Neuronal stem cell (in vitro differentiated cells): ENCODE data around the gene LIMA1.
"Not testable (repeated sequence)": the region's sequence is repeated elsewhere in the genome, so short reads cannot be mapped to it uniquely, and the experiment has no call there.

Experiments
- DNase-seq: peaks from one replicate; pipeline ENCODE4 v3.0.0-alpha.2; 2013; ENCODE audit warnings: low spot score
- H2AFZ ChIP-seq: one replicate; pipeline ENCODE4 v1.6.1; 2013; ENCODE audit warnings: mild to moderate bottlenecking, low read length, inconsistent platforms
- H2AK5ac ChIP-seq: 2 replicates; pipeline ENCODE4 v1.6.1; 2013; ENCODE audit warnings: low read depth, mild to moderate bottlenecking, inconsistent platforms, low read length, moderate library complexity, mixed read lengths
- H2BK120ac ChIP-seq: 2 replicates; pipeline ENCODE4 v1.6.1; 2013; ENCODE audit warnings: low read depth, mild to moderate bottlenecking, inconsistent platforms, low read length, moderate library complexity, mixed read lengths
- H2BK12ac ChIP-seq: one replicate; pipeline ENCODE4 v1.6.1; 2013; ENCODE audit warnings: low read length, inconsistent platforms
- H2BK15ac ChIP-seq: 2 replicates; pipeline ENCODE4 v1.6.1; 2013; ENCODE audit warnings: mild to moderate bottlenecking, low read length, inconsistent platforms, mixed read lengths
- H2BK5ac ChIP-seq: one replicate; pipeline ENCODE4 v1.6.1; 2013; ENCODE audit warnings: inconsistent platforms, mild to moderate bottlenecking, low read length, moderate library complexity
- H3K14ac ChIP-seq: one replicate; pipeline ENCODE4 v1.6.1; 2013; ENCODE audit warnings: low read length, inconsistent platforms
- H3K18ac ChIP-seq: 2 replicates; pipeline ENCODE4 v1.6.1; 2013; ENCODE audit warnings: low read length, inconsistent platforms
- H3K23ac ChIP-seq: 2 replicates; pipeline ENCODE4 v1.6.1; 2013; ENCODE audit warnings: low read depth, mild to moderate bottlenecking, mixed read lengths, low read length, inconsistent platforms; ENCODE audit not compliant: poor library complexity
- H3K27ac ChIP-seq: replicated peaks from 3 replicates; pipeline ENCODE4 v1.5.1; 2013; ENCODE audit warnings: low read length, inconsistent platforms
- H3K27me3 ChIP-seq, 3 experiments: 2 replicates each; pipeline ENCODE4 v1.6.1; 2013; ENCODE audit warnings: low read length in 3 of 3, mild to moderate bottlenecking in 2 of 3, inconsistent platforms in 1 of 3, low read depth in 1 of 3, mixed read lengths in 1 of 3, moderate library complexity in 1 of 3; ENCODE audit not compliant: control insufficient read depth in 3 of 3, insufficient read depth in 3 of 3
- H3K36me3 ChIP-seq, 2 donors: replicated peaks in 1 of 2; 2 replicates each; pipeline ENCODE4 v1.6.1; 2013; ENCODE audit warnings: low read length in 2 of 2; ENCODE audit not compliant: control insufficient read depth in 2 of 2, insufficient read depth in 2 of 2
- H3K4ac ChIP-seq: 2 replicates; pipeline ENCODE4 v1.6.1; 2013; ENCODE audit warnings: inconsistent platforms, mild to moderate bottlenecking, low read length, moderate library complexity
- H3K4me1 ChIP-seq, 2 donors: 1 replicate in 1 of 2; 2 replicates in 1 of 2; pipeline ENCODE4 v1.6.1; 2013; ENCODE audit warnings: low read length in 2 of 2, low read depth in 1 of 2; ENCODE audit not compliant: control insufficient read depth in 2 of 2, insufficient read depth in 1 of 2
- H3K4me2 ChIP-seq: one replicate; pipeline ENCODE4 v1.6.1; 2013; ENCODE audit warnings: mild to moderate bottlenecking, low read length, inconsistent platforms; ENCODE audit not compliant: insufficient read depth, poor library complexity, severe bottlenecking
- H3K4me3 ChIP-seq, 2 donors: 2 replicates each; pipeline ENCODE4 v1.5.1; 2013; ENCODE audit warnings: low read length in 2 of 2, mild to moderate bottlenecking in 2 of 2, inconsistent platforms in 1 of 2, moderate library complexity in 1 of 2
- H3K79me1 ChIP-seq: one replicate; pipeline ENCODE4 v1.6.1; 2013; ENCODE audit warnings: low read depth, mild to moderate bottlenecking, inconsistent platforms, low read length, moderate library complexity
- H3K9ac ChIP-seq: one replicate; pipeline ENCODE4 v1.6.1; 2013; ENCODE audit warnings: mild to moderate bottlenecking, low read depth, low read length, inconsistent platforms; ENCODE audit not compliant: poor library complexity
- H3K9me3 ChIP-seq, 2 donors: replicated peaks in 1 of 2; 2 replicates each; pipeline versions ENCODE3 to v1.6.1; 2013; ENCODE audit warnings: low read length in 2 of 2, mild to moderate bottlenecking in 2 of 2, inconsistent platforms in 1 of 2, low read depth in 1 of 2, mixed read lengths in 1 of 2, moderate library complexity in 1 of 2; ENCODE audit not compliant: control insufficient read depth in 2 of 2, insufficient read depth in 1 of 2
- H4K8ac ChIP-seq: one replicate; pipeline ENCODE4 v1.6.1; 2013; ENCODE audit warnings: low read depth, mild to moderate bottlenecking, inconsistent platforms, low read length, moderate library complexity
- H4K91ac ChIP-seq: one replicate; pipeline ENCODE4 v1.6.1; 2013; ENCODE audit warnings: low read length, low read depth, mild to moderate bottlenecking, inconsistent platforms; ENCODE audit not compliant: poor library complexity
- WGBS, 2 donors: extraction: QIAGEN DNeasy Blood & Tissue Kit; methylation state at CpG; one replicate each; pipeline ENCODE4 v1.1.7; 2013; ENCODE audit warnings: missing lambda C conversion rate in 2 of 2, mixed read lengths in 1 of 2; ENCODE audit not compliant: insufficient read length in 2 of 2, insufficient replicate concordance in 1 of 2; ENCODE audit errors: extremely low coverage in 2 of 2; 5-methylcytosine and 5-hydroxymethylcytosine counted together

LIMA1 gene

DNA sequence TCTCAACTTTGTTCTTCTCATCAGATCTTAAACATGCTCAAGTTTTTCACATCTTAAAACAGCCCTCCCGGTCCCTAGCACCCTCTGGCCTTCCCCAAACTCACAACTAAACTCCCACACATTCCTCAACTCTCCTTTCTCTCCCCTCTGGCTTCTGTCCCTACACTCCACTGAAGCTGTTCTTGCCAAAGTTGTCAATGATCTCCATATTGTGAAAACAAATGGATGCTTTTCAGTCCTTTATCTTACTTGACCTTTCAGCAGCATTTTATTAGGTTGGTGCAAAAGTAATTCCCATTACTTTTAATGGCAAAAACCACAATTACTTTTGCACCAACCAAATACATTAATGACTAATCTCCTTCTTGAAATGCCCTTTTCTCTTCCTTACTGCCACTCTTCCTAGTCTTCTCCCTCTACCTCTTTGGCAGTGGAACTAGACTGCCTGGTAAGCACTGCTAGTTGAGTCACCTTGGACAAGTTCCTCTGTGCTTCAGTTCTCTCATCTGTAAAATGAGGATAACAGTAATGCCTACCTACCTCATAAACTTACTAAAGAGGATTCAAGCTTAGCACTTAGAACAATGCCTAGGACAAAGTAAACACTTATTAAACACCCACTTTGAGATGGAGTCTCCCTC is 132.2 kb downstream of the LIMA1 start:
- H3K18ac ChIP-seq = no peak overlapping the region
- no peak overlapping the region for H2AFZ ChIP-seq
- peaks cover 0 to 34% of the 10 kb centered on the region in 2 donors for H3K36me3 ChIP-seq
- no peak overlapping the region for H4K91ac ChIP-seq
- H3K14ac ChIP-seq = no peak overlapping the region
- H2BK15ac ChIP-seq = no peak overlapping the region
- no peak overlapping the region for H2BK12ac ChIP-seq
- no peaks in the 10 kb centered on the region for H3K27me3 ChIP-seq
- H3K4me1 ChIP-seq = no peaks in the 10 kb centered on the region
- H2BK120ac ChIP-seq = no peak overlapping the region
- H3K27ac ChIP-seq = no peak overlapping the region
- DNase-seq = no peak
- H3K4me2 ChIP-seq = no peak overlapping the region
- no peaks in the 10 kb centered on the region for H3K9me3 ChIP-seq
- no peak overlapping the region for H3K4me3 ChIP-seq
- H3K4ac ChIP-seq = no peak overlapping the region
- WGBS, 2 donors = no CpG with 5 or more reads among the region's 1 CpG
- H2BK5ac ChIP-seq = no peak overlapping the region
- H3K79me1 ChIP-seq = peaks cover 4% of the 10 kb centered on the region
- no peak overlapping the region for H3K9ac ChIP-seq
- no peak overlapping the region for H4K8ac ChIP-seq
- no peak overlapping the region for H3K23ac ChIP-seq
- no peak overlapping the region for H2AK5ac ChIP-seq

- no peaks in the 10 kb centered on the region for H3K4me1 ChIP-seq
- H3K4ac ChIP-seq = no peak overlapping the region
Measured at GRCh38 chr12:50149311-50149710, 134.0 kb downstream of the LIMA1 start.

DNA sequence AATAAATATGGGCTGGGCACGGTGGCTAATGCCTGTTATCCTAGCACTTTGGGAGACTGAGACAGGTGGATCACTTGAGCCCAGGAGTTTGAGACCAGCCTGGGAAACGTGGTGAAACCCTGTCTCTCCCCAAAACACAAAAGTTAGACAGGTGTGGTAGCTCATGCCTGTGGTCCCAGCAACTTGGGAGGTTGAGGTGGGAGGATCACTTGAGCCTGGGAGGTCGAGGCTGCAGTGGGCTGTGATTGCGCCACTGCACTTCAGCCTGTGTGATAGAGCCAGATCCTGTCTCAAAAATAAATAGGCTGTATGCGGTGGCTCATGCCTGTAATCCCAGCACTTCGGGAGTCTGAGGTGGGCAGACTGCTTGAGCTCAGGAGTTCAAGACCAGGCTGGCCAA is 135.3 kb downstream of the LIMA1 start:
- not testable (repeated sequence) for H3K27me3 ChIP-seq, H2BK15ac ChIP-seq, H4K91ac ChIP-seq, DNase-seq, H3K23ac ChIP-seq, H3K27ac ChIP-seq, H3K9me3 ChIP-seq, H3K9ac ChIP-seq, H2AFZ ChIP-seq, H3K18ac ChIP-seq, H3K4ac ChIP-seq, H2BK5ac ChIP-seq, H3K4me3 ChIP-seq, H3K79me1 ChIP-seq, H2BK12ac ChIP-seq, H2AK5ac ChIP-seq, H3K4me2 ChIP-seq, H2BK120ac ChIP-seq, H4K8ac ChIP-seq, H3K14ac ChIP-seq, H3K4me1 ChIP-seq
- peaks cover 2 to 42% of the 10 kb centered on the region in 2 donors for H3K36me3 ChIP-seq
- WGBS, 2 donors = no CpG with 5 or more reads among the region's 6 CpGs

More at GRCh38 chr12:50149311-50149710, 134.0 kb downstream of the LIMA1 start:
- Histone ChIP-seq H3K4me3 (no peak overlapping the region), H3K36me3 (peaks cover 0 to 39% of the 10 kb centered on the region in 2 donors), H4K91ac (no peak overlapping the region), H3K27me3 (no peaks in the 10 kb centered on the region), H3K27ac (no peak overlapping the region), H3K4me2 (no peak overlapping the region), H2AFZ (no peak overlapping the region), H3K23ac (no peak overlapping the region), H3K9ac (no peak overlapping the region), H3K18ac (no peak overlapping the region), H3K79me1 (peaks cover 4% of the 10 kb centered on the region), H2BK12ac (no peak overlapping the region), H2BK5ac (no peak overlapping the region), H2AK5ac (no peak overlapping the region), H4K8ac (no peak overlapping the region), H2BK120ac (no peak overlapping the region), H3K14ac (no peak overlapping the region), H3K9me3 (no peaks in the 10 kb centered on the region), H2BK15ac (no peak overlapping the region)
- WGBS, 2 donors = no CpG with 5 or more reads among the region's 3 CpGs
- no peak for DNase-seq

- DNase-seq = no peak
Measured at GRCh38 chr12:50147281-50147680, 136.0 kb downstream of the LIMA1 start.

More at GRCh38 chr12:50147281-50147680, 136.0 kb downstream of the LIMA1 start:
- Histone ChIP-seq H2BK15ac (no peak overlapping the region), H2BK5ac (no peak overlapping the region), H3K4me1 (no peaks in the 10 kb centered on the region), H3K4ac (no peak overlapping the region), H3K36me3 (peaks cover 2 to 49% of the 10 kb centered on the region in 2 donors), H4K8ac (no peak overlapping the region), H3K9me3 (no peaks in the 10 kb centered on the region), H2BK120ac (no peak overlapping the region), H3K27me3 (no peaks in the 10 kb centered on the region), H2AK5ac (no peak overlapping the region), H2BK12ac (no peak overlapping the region), H2AFZ (no peak overlapping the region), H3K14ac (no peak overlapping the region), H3K79me1 (peaks cover 4% of the 10 kb centered on the region), H3K9ac (no peak overlapping the region), H3K18ac (no peak overlapping the region), H3K23ac (no peak overlapping the region), H3K27ac (no peak overlapping the region), H3K4me2 (no peak overlapping the region), H3K4me3 (no peak overlapping the region), H4K91ac (no peak overlapping the region)
- no CpG with 5 or more reads among the region's 4 CpGs for WGBS, 2 donors
